Measurements from ENCODE around the gene SCYGR5.
"Not testable (repeated sequence)": the region's sequence is repeated elsewhere in the genome, so short reads cannot be mapped to it uniquely, and the experiment has no call there.

Gene SCYGR5

DNA sequence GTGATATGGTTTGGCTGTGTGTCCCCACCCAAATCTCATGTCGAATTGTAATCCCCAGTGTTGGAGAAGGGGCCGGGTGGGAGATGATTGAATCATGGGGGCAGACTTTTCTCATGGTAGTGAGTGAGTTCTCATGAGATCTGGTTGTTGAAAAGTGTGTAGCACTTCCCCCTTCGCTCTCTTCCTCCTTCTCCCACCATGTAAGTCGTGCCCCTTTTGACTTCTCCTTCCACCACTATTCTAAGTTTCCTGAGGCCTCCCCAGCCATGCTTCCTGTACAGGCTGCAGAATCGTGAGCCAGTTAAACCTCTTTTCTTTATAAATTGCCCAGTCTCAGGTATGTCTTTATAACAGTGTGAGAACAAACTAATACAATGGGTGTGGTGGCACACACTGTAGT is 7.0 kb downstream of the SCYGR5 start:
- not testable (repeated sequence) for DNase-seq

DNA sequence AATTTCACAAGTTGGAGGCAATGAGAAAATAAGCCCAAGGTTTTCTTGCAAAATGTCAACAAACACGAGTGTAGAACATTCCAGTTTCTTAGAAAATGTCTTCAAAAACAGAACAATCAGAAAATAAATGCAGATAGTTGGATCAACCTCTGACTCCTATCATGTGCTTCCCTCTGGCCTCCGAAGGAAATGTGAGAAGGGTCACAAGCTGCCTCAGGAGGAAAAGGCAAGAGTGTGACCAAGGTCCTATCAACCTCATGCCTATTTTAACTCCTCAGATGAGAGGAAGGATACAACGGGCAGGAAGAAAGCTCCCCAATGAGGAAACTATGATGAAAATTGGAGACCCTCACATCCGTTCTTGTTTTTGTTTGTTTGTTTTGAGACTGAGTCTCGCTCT is 7.9 kb downstream of the SCYGR5 start:
- DNase-seq = no peak

GRCh38 chr2:227677928-227678327 is 11.3 kb downstream of the SCYGR5 start:
- DNase-seq = no peak

DNA sequence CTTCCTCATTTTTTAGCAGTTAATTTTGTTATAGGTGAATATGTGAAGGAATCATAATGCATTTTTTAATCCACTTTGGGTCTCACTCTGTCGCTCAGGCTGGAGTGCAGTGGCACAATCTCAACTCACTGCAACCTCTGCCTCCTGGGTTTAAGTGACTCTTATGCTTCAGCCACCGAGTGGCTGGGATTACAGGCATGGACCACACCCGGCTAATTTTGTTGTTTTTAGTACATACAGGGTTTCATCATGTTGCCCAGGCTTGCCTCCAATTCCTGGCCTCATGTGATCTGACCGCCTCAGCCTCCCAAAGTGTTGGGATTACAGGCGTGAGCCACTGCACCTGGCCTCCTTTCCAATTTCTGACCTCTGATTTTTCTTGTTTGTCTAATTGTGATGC is 17.7 kb downstream of the SCYGR5 start:
- DNase-seq = no peak

DNA sequence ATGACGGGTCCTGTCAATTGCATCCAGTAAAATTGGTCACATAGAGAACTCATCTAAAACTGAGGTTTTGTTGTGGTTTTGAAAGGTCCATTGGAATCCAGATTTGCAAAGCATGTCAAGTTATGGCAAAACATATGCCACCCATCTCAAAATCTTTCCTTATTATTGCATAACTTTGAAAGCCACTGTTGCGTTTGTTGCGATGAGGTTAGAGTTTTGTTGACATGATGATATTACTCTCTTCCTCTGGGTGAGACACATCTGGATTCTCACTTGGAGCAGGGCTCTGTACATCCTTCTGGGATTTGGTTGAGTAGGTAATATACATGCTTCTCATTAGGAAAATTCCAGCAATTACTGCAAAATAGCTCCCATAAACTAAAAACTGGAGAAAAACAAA is 20.6 kb downstream of the SCYGR5 start:
- DNase-seq = no peak

DNA sequence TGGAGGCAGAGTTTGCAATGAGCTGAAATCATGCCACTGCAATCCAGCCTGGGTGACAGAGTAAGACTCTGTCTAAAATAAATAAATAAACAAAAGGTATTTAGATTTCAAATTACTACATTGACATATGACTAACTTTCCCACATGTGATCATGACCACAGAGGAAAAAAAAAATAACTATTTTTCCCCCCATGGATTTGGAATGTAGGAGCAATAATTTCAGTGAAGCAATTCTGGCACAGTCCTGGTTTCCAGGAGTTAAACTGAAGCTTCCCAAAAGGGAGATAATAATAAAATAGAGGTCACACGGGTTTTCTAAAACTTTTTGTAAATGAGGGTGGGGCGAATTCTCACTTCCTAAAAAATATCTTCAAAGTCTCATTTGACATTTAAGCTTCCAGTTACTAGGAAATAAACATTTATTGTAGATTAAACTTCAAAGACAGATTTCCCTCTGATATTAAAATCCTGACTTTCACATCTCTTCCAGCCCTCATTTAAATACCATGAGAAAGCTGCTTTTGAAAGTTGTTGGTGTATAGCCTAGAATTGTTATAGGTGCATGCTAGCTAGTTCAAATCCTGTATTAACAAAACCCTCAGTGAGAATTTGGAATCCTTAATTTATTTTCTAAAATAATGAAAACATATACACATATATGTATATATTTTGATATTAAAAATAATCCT is 30.5 kb downstream of the SCYGR5 start:
- no peak for DNase-seq

DNA sequence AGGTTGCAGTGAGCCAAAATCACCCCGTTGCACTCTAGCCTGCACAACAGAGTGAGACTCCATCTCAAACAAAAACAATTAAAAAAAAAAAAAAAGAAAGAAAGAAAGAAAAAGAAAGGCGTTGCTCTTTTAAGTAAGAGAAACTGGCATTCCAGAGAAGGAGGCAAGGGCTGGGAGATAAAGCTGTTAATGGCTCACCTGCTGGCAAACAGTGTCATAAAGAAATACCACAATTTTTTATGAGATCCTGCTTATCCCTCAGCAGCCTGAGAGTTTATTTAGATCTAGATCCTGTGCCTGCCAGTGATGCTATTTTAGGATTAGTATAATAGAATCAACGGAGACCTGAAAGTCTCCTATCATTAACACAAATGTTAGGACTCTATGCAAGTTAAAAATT is 35.0 kb downstream of the SCYGR5 start:
- DNase-seq = no peak

GRCh38 chr2:227703280-227703732 is 36.7 kb downstream of the SCYGR5 start:
- DNase-seq = no peak

GRCh38 chr2:227703961-227704360 is 37.4 kb downstream of the SCYGR5 start:
- no peak for DNase-seq

GRCh38 chr2:227706859-227707258 is 40.3 kb downstream of the SCYGR5 start:
- no peak for DNase-seq

- no peak for DNase-seq
Observed at GRCh38 chr2:227707390-227707789, 40.8 kb downstream of the SCYGR5 start.

GRCh38 chr2:227710986-227711385 is 44.4 kb downstream of the SCYGR5 start:
- no peak for DNase-seq

DNA sequence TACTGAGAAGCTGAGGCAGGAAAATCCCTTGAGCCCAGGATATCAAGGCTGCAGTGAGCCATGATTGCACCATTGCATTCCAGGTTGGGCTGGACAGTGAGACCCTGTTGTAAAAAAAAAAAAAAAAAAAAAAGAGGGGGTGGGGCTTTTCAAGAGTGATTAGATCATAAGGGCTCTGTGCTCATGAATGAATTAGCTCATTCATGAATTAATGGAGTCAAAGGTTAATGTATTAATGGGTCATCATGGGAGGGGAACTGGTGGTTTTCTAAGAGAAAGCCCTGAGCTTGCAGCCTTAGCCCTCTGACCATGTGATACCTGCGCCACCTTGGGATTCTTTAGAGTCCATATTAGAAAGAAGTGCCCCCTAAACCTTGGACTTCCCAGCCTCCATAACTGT is 46.7 kb downstream of the SCYGR5 start:
- DNase-seq = no peak

DNA sequence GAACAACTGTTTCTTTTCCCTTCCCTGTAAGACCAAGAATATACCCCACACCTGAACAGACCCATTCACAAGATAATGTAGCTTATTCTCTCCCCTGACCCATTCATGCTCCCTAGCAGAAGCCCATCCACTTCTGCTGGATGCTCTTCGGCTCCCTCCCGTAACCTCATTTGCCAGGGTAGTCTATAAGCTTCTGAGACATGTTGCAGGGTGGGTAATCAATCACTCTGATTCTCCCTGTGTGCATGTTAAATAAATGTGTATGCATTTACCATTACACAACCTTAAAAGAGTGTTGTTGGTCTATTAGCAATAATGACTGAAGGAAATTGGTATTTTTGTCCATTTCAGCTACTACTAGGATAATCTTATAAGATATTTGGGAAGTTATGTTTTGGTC is 49.9 kb downstream of the SCYGR5 start:
- DNase-seq = no peak

All from anterior cingulate cortex (tissue), 58 donors.